GM18907 (cell line): ENCODE data around the gene NSUN2.

Experiments used
- ATAC-seq: cut with Tn5 transposase; IDR thresholded peaks from one replicate; pipeline ENCODE4 v1.9.1; 2021; ENCODE audit warnings: mild to moderate bottlenecking, moderate library complexity; ENCODE audit not compliant: unreplicated experiment

The NSUN2 gene

GRCh38 chr5:6606884-6607558 is 25.8 kb downstream of the NSUN2 start:
- ATAC-seq, result no peak

- no peak for ATAC-seq
Observed at GRCh38 chr5:6604946-6605345, 27.9 kb downstream of the NSUN2 start.

GRCh38 chr5:6604341-6604740 is 28.5 kb downstream of the NSUN2 start:
- no peak for ATAC-seq

- ATAC-seq, result no peak
Observed at GRCh38 chr5:6603643-6604042, 29.2 kb downstream of the NSUN2 start.

- ATAC-seq, result no peak
Observed at GRCh38 chr5:6602441-6602840, 30.4 kb downstream of the NSUN2 start.

- no peak for ATAC-seq
Observed at GRCh38 chr5:6601816-6602215, 31.0 kb downstream of the NSUN2 start.

- ATAC-seq, result no peak
Observed at GRCh38 chr5:6601271-6601670, 31.6 kb downstream of the NSUN2 start.

- no peak for ATAC-seq
Observed at GRCh38 chr5:6599739-6600138, 33.1 kb downstream of the NSUN2 start.

- ATAC-seq, result no peak
Observed at GRCh38 chr5:6598351-6598900, 34.4 kb downstream of the NSUN2 start.

- ATAC-seq, result no peak
Observed at GRCh38 chr5:6597557-6597956, 35.3 kb downstream of the NSUN2 start.

GRCh38 chr5:6596388-6596787 is 36.5 kb downstream of the NSUN2 start:
- ATAC-seq, result no peak

- ATAC-seq, result no peak
Observed at GRCh38 chr5:6595405-6595804, 37.4 kb downstream of the NSUN2 start.

GRCh38 chr5:6594066-6594465 is 38.8 kb downstream of the NSUN2 start:
- ATAC-seq, result no peak

- ATAC-seq, result no peak
Observed at GRCh38 chr5:6593148-6594016, 39.5 kb downstream of the NSUN2 start.

- ATAC-seq, result no peak
Observed at GRCh38 chr5:6592601-6593000, 40.2 kb downstream of the NSUN2 start.

- ATAC-seq, result no peak
Observed at GRCh38 chr5:6591671-6592288, 41.1 kb downstream of the NSUN2 start.

- ATAC-seq, result no peak
Observed at GRCh38 chr5:6590581-6590980, 42.3 kb downstream of the NSUN2 start.

- ATAC-seq, result no peak
Observed at GRCh38 chr5:6587171-6587570, 45.7 kb downstream of the NSUN2 start.

GRCh38 chr5:6586647-6587042 is 46.2 kb downstream of the NSUN2 start:
- ATAC-seq, result no peak

GRCh38 chr5:6585939-6586646 is 46.8 kb downstream of the NSUN2 start:
- ATAC-seq, result no peak

- ATAC-seq, result no peak
Observed at GRCh38 chr5:6585168-6585567, 47.7 kb downstream of the NSUN2 start.
